NCI-H774 (cell line): Measurements from ENCODE around the gene CPZ.
"Not testable (repeated sequence)": the region's sequence is repeated elsewhere in the genome, so short reads cannot be mapped to it uniquely, and the experiment has no call there.

Experiments
- DNase-seq: peaks from one replicate; lab custom pipeline; 2025; lab: John Stamatoyannopoulos, UW

CPZ gene

DNA sequence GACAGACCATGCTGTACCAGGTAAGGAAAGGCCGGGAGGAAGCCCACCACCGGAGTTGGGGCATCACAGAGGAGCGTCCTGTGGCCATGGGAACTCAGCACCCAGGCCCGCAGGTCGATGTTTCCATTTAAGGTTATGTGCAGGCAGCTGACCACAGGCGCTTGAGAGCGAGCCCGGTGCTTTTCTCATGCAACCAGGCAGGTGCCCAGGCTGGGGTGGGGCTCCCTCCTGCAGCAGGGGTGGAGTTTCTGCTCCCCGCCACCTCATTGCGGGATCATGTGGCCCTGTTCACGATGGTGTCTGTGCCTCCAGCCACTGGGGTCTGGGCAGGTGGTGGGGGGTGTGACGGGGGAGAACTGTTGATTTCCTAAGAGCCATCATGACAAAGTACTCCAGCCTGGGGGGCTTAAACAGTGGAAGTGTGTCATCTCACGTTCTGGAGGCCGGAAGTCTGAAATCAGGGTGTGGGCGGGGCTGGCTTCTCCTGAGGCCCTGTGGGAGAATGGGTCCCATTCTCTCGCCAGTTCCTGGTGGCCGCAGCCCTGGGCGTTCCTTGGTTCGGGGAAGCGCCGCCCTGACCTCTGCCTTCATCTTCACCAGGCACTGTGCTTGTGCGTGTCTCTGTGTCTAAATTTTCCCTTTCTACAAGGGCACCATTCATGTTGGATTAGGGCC is 60.9 kb downstream of the CPZ start:
- DNase-seq = no peak

DNA sequence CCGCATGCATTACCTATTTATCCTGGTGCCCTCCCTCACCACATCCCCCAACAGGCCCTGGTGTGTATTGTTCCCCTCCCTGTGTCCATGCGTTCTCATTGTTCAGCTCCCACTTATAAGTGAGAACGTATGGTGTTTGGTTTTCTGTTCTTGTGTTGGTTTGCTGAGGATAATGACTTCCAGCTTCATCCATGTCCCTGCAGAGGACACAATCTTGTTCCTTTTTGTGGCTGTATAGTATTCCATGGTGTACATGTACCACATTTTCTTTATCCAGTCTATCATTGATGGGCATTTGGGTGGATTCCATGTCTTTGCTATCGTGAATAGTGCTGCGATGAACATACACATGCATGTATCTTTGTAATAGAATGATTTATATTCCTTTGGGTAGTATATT is 61.6 kb downstream of the CPZ start:
- not testable (repeated sequence) for DNase-seq

DNA sequence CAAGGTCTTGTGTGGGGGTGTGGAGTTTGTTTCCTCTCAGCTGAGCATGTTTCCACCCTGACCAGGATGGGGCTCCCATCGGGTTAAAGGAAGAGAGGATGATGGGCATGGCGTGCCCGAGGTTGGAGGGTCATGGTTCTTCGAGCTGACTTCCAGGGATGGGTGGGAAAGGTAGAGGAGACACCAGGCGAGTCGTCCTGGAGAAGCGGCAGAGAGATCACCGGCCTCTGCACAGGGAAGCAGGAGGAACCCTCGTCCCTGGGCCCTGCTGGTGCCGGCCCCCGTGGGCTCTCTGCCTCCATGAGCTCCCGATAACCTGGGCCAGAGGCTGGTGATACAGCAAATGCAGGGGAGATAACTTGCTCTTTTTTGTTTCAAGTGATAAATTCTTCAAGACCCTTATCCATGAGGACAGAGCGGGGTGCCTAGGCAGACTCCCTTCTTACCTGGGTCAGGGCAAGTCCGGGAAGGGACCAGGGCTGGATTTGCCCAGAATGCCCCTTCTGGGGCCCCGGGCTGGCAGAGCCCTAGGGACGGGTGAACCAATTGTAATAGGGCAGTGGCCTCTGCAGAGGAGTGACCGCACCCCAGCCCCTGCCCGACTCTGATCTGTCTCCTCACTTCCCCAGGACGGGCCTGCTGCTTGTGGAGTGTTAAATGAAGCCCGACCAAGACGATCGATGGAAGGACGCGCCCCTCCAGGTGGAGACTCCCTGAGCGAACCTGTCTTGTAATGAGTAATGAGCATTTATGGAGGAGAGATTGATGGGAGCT is 63.0 kb downstream of the CPZ start:
- DNase-seq = no peak

DNA sequence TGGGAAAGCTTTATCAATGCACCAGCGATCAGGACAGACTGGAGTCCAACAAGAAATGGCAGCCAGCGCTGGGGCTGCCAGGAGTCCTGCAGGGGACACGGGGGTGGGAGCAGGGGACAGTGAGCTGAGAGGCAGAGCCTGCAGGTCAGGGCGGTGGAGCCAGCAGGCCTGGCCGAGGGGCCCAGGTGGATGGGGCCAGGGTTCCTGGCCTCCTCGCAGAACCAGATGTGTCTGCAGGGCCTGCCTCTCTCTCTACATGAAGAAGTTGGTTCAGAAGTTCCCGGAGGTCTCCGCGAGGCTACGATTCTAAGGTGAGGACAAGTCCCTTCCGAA is 63.6 kb downstream of the CPZ start:
- no peak for DNase-seq

DNA sequence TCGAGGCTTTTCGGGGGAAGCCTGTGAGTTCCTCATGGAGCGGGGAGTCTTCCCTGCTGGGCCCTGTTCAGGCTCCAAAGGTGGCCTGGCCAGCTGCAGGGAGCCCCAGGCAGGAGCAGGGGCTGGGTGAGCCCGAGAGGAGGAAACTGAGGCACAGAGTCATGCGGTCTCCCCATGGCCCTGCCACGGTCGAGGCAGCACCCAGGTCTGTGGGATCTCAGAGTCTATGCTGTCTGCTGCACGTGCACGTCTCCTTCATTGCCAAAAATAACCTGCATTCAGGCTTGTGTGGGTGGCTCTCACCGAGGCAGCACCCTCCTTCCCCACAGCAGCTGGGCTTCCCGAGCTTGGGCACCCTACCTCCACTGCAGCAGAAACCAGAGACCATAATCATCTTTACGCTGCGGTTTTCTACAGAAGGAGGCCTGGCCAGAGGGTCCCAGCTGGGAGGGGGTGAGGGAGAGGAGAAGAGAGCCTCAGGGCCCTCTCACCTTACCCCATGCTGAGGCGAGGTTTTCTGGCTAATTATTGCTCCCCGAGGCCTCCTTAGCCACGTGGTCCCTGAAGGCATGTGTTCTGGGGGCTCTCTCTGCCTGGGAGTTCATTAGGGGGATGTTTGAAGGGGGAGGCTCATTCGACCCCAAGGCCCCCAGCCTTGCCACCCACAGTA is 64.3 kb downstream of the CPZ start:
- no peak for DNase-seq

DNA sequence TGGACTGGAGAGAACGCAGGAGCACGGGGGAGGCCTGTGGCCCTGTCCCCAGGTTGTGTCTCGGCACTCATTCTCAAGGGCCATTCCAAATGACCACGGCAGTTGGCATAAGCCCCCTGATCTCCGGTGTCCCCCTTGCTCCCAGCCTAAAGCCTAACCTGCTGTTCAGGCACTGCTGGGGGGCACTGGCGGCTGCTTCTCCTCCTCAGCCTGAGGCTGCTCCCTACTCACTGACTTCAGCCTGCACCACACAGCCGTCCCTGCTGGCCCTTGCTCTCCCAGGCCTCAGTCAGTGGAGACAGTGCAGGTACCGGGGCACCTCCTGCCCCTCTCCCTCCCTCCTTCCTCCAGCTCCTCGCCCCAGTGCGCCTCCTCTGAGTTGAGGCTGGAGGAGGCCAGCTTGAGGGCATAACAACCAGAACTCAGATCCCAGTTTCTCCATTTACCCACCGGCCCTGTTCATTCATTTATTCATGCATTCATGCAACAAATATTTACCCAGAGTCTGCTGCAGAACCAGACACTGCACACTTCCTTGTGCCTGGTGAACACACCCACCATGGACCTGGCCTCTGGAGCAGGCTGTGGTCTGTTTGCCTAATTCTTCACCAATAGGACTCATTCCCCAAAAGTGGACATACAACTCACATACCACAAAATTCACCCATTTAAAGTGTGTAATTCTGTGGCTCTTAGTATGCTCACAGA is 65.0 kb downstream of the CPZ start:
- no peak for DNase-seq

DNA sequence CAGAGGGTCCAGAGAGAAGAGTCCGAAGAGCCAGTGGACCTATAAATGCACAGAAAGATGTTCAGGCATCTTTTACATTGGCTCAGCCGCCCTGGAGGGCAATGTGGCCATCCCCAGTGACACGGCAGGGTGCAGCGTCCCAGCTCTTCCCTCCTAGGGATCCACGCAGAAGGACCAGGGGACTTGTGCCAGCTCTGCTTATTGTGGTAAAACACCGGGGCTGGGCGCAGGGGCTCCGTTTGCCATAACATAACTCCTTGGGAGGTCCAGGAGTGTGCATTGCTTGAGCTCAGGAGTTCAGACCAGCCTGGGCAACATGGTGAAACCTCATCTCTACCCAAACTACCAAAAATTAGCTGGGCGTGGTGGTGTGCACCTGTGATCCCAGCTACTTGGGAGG is 70.2 kb downstream of the CPZ start:
- no peak for DNase-seq

DNA sequence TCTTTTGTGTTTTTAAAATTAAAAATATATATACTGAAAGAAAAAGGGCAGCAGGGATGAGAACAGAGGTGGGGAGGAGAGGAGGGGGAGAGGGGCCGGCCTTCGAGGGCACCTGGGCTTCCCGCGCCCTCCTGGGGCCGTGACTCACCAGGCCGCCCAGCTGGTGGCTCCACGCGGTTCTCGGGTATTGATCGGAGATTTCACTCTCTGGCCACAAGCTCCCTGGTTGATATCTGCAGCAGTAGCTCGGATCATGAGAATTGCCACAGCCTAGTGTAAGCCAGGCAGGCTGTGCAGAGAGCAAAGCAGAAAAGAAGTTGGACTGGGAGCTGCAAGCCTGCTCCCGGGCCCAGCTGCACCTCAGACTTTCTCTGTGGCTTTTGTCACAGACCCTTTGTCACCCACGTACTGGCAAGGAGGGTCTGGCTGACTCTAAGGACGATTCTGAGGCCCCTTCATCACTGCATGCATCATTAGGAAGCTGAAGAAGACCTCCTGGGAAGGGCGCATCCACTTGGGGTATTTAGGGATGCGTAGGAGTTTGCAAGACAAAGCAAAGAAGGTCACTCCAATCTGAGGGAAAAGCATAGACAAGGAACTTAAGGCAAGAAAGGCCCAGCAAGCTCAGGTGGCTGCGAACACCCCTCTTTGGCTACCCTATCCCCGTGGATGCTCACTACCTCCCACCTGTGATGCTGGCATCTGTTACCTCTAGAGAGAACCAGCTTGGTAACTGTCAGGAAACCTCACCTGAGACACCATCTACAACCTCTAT is 71.7 kb downstream of the CPZ start:
- no peak for DNase-seq

DNA sequence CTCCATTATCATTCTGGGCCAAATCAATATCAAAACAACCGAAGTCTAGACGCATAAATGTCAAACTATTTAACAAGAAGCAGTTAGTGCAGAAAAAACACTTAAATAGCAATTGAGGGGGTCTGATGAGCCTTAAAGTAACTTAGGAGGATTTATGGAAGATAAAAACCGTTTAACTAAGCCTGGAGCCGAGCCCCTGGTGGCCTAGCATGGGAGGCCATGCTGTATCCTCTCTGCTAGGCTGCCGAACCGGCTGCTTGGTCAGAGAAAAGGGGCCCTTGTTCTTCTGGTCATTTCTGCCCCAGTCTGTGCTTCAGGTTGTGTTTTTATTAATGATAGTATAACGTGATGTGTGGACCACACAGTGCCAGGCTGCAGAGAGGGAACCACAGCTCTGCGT is 72.4 kb downstream of the CPZ start:
- no peak for DNase-seq

DNA sequence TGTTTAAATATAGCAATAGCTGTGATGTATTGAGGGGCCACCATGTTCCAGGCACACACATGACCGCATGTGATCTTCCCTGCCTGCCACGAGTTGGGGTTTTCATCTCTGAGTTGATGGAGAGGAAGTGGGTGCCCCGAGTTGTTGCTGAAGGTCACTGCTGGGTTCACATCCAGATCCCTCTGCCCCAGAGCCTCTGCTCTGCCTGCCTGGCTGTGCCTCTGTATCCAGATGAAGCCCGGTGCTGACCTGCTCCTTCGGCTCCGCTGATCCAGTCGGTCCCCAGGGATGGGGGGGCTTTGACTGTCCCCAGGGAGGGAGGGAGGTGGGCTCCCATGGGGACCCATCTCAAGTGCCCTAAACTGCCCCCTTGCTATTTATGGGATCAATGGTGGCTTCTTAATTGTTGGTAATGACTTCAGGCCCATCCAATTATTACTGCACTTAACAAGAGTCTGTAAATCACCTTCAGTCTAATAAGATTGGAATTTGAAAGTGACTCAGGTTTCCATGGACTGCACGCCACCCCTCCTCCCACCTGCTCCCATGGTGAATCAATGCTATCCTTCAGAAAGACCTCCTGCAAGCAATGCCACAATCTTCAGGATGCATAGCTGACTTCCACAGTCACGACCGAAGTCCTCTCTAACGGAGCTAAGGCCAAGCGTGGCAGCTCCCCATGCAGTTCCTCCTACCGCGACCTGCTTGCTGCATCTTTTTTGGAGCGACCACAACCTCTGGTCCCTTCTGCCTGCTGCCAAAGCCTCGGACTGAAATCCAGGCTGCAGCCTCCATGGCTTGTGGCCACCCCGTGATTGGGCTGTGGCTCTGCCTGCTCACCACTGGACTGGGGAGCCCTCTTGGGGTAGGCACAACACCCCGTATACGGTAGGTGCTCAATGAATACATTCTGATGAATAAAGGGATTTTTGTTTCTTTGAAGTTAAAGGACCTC is 73.1 kb downstream of the CPZ start:
- no peak for DNase-seq

DNA sequence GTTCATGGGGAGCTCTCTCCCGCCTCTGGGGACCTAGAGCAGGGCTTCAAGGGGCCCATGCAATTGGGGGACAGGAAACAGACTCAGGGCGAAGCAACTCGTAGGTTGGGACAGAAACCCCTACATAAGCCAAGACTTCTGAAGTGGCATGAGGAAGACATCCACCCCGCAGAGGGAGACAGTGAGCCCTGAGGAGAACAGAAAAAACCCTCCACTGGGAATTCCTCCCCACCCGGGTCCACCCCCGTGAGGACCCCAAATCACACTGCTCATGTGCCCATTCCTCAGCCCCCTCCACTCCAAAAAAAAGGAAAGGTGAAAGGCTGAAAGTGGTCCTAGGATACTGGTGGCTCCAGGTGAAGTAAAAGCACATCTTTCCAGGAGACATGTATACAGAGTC is 74.0 kb downstream of the CPZ start:
- no peak for DNase-seq
